Cardiac muscle cell (in vitro differentiated cells and primary cell): ENCODE data around the gene TNXB. TPM values are rescaled to one million over a fixed set of nuclear protein-coding genes. Genes with fewer than 3 reads are reported as not detected.

ENCODE experiments used
- DNase-seq, 2 donors: peaks; one replicate each; pipeline versions ENCODE4 v3.0.0 to v3.0.0-alpha.2; 2010 to 2017; ENCODE audit warnings: low read depth in 1 of 2, low spot score in 1 of 2
- H3K27ac ChIP-seq: fragments of 200-600 bp; sonication (generic); 2 replicates; pipeline ENCODE4 v1.5.1; 2016
- H3K27me3 ChIP-seq: fragments of 200-600 bp; sonication (generic); 2 replicates; pipeline ENCODE4 v1.6.0; 2016; ENCODE audit warnings: control low read depth
- H3K36me3 ChIP-seq: fragments of 200-600 bp; sonication (generic); 2 replicates; pipeline ENCODE4 v1.5.1; 2016; ENCODE audit warnings: control low read depth
- H3K4me1 ChIP-seq: fragments of 200-600 bp; sonication (generic); 2 replicates; pipeline ENCODE4 v1.8.1; 2017; ENCODE audit warnings: low read depth, mild to moderate bottlenecking, mixed run types
- H3K4me3 ChIP-seq: fragments of 200-600 bp; sonication (generic); 2 replicates; pipeline ENCODE4 v1.5.1; 2016; ENCODE audit warnings: mild to moderate bottlenecking
- H3K9me3 ChIP-seq: fragments of 200-600 bp; sonication (generic); 2 replicates; pipeline ENCODE4 v1.5.1; 2017; ENCODE audit warnings: low read depth, mild to moderate bottlenecking, control low read depth
- polyA plus RNA-seq: library from polyadenylated mRNA; unstranded; fragments of >200 nt; fragmentation: Nextera tagmentation; extraction: Ambion mirVana; gene quantifications from 2 replicates; pipeline ENCODE4 v1.2.1, GENCODE V29; 2016
- total RNA-seq: library from RNA; depleted of rRNA; stranded (reverse); fragments of >200 nt; gene quantifications from 2 replicates; pipeline ENCODE4 v1.2.3, GENCODE V29; 2016
- TF ChIP-seq, protein P1 (sequence below): IDR thresholded peaks from 2 replicates; pipeline ENCODE4 v1.5.1; 2012; ENCODE audit warnings: low read depth, mild to moderate bottlenecking, low read length

TNXB gene
- total and polyA plus RNA-seq, 2 experiments from 2014 or later = 0.92 to 9.3 TPM

GRCh38 chr6:32087574-32088486, 21.3 kb downstream of the TNXB start:
- Histone ChIP-seq H3K9me3 (no peaks in the 10 kb centered on the region), H3K27ac (no peak overlapping the region), H3K27me3 (peaks cover 9% of the 10 kb centered on the region), H3K4me3 (no peak overlapping the region), H3K4me1 (no peaks in the 10 kb centered on the region), H3K36me3 (no peaks in the 10 kb centered on the region)
- DNase-seq = peak; percentile 78 to 93
- TF ChIP-seq, protein P1, sequence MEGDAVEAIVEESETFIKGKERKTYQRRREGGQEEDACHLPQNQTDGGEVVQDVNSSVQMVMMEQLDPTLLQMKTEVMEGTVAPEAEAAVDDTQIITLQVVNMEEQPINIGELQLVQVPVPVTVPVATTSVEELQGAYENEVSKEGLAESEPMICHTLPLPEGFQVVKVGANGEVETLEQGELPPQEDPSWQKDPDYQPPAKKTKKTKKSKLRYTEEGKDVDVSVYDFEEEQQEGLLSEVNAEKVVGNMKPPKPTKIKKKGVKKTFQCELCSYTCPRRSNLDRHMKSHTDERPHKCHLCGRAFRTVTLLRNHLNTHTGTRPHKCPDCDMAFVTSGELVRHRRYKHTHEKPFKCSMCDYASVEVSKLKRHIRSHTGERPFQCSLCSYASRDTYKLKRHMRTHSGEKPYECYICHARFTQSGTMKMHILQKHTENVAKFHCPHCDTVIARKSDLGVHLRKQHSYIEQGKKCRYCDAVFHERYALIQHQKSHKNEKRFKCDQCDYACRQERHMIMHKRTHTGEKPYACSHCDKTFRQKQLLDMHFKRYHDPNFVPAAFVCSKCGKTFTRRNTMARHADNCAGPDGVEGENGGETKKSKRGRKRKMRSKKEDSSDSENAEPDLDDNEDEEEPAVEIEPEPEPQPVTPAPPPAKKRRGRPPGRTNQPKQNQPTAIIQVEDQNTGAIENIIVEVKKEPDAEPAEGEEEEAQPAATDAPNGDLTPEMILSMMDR = peak; percentile 51

GRCh38 chr6:32086661-32087573, 22.2 kb downstream of the TNXB start:
- no peak overlapping the region for H3K4me3 ChIP-seq

GRCh38 chr6:32085759-32086459, 23.2 kb downstream of the TNXB start:
- Histone ChIP-seq H3K9me3 (no peaks in the 10 kb centered on the region), H3K36me3 (no peaks in the 10 kb centered on the region), H3K27ac (no peak overlapping the region), H3K4me1 (no peaks in the 10 kb centered on the region), H3K4me3 (no peak overlapping the region), H3K27me3 (peaks cover 9% of the 10 kb centered on the region)
- TF ChIP-seq, protein P1 = no peak
- no peak for DNase-seq

More at GRCh38 chr6:32086661-32087573, 22.2 kb downstream of the TNXB start:
- TF ChIP-seq, protein P1 = no peak
- peak; percentile 10 to 70 for DNase-seq
- Histone ChIP-seq H3K4me1 (no peaks in the 10 kb centered on the region), H3K36me3 (no peaks in the 10 kb centered on the region), H3K9me3 (no peaks in the 10 kb centered on the region), H3K27ac (no peak overlapping the region), H3K27me3 (peaks cover 9% of the 10 kb centered on the region)

DNA sequence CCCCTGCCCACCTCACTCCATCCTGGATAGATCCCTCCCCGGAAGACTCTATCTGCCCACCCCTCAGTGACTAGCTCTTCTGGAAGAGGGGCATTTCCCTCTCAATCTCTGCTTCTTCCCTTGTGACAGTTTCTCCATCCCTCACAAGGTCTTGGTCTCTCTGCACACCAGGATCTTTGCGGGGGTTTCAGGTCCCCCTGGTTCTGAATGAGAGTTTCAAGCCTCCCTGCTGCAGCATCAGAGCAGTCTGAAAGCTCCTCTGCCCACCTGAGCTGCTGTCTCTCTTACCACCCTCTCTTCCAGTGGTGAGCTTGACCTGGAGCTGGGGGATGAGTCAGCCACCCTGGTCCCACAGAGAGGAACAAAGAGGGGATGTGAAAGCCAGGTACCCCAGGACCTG, 24.4 kb downstream of the TNXB start:
- H3K27me3 ChIP-seq = peaks cover 9% of the 10 kb centered on the region

More for the DNA sequence above, 24.4 kb downstream of the TNXB start:
- Histone ChIP-seq H3K4me1 (no peaks in the 10 kb centered on the region), H3K4me3 (no peak overlapping the region), H3K9me3 (no peaks in the 10 kb centered on the region), H3K36me3 (no peaks in the 10 kb centered on the region), H3K27ac (no peak overlapping the region)
- TF ChIP-seq, protein P1 = no peak
- DNase-seq = no peak
